ENCODE measurements around the gene CRLF2.
"Not testable (repeated sequence)": the region's sequence is repeated elsewhere in the genome, so short reads cannot be mapped to it uniquely, and the experiment has no call there.

The CRLF2 gene

GRCh38 chrX:1210844-1211243 is 1.6 kb downstream of the CRLF2 start:
- DNase-seq = no peak

- no peak for DNase-seq
Measured at GRCh38 chrX:1207496-1208025, 4.9 kb downstream of the CRLF2 start.

- no peak for DNase-seq
Measured at GRCh38 chrX:1205681-1206611, 6.5 kb downstream of the CRLF2 start.

- DNase-seq = no peak
Measured at GRCh38 chrX:1202251-1202650, 10.2 kb downstream of the CRLF2 start.

- DNase-seq = no peak
Measured at GRCh38 chrX:1196436-1196835, 16.0 kb downstream of the CRLF2 start.

GRCh38 chrX:1192196-1192595 is 20.3 kb downstream of the CRLF2 start:
- DNase-seq = not testable (repeated sequence)

GRCh38 chrX:1190596-1191145 is 21.8 kb downstream of the CRLF2 start:
- DNase-seq = no peak

GRCh38 chrX:1185561-1185960 is 26.9 kb downstream of the CRLF2 start:
- DNase-seq = no peak

GRCh38 chrX:1182211-1182610 is 30.2 kb downstream of the CRLF2 start:
- no peak for DNase-seq

- DNase-seq = not testable (repeated sequence)
Measured at GRCh38 chrX:1181661-1182060, 30.8 kb downstream of the CRLF2 start.

- DNase-seq = no peak
Measured at GRCh38 chrX:1181170-1181569, 31.3 kb downstream of the CRLF2 start.

- no peak for DNase-seq
Measured at GRCh38 chrX:1178580-1179057, 33.8 kb downstream of the CRLF2 start.

- not testable (repeated sequence) for DNase-seq
Measured at GRCh38 chrX:1176531-1177320, 35.7 kb downstream of the CRLF2 start.

GRCh38 chrX:1174609-1175545 is 37.6 kb downstream of the CRLF2 start:
- DNase-seq = not testable (repeated sequence)

GRCh38 chrX:1173435-1173834 is 39.0 kb downstream of the CRLF2 start:
- DNase-seq = not testable (repeated sequence)

- DNase-seq = no peak
Measured at GRCh38 chrX:1172496-1172895, 40.0 kb downstream of the CRLF2 start.

- not testable (repeated sequence) for DNase-seq
Measured at GRCh38 chrX:1171915-1172314, 40.5 kb downstream of the CRLF2 start.

GRCh38 chrX:1170243-1170642 is 42.2 kb downstream of the CRLF2 start:
- DNase-seq = no peak

GRCh38 chrX:1169189-1169588 is 43.3 kb downstream of the CRLF2 start:
- DNase-seq = no peak

GRCh38 chrX:1167918-1168481 is 44.4 kb downstream of the CRLF2 start:
- no peak for DNase-seq

- DNase-seq = no peak
Measured at GRCh38 chrX:1167466-1167865, 45.0 kb downstream of the CRLF2 start.
